Karpas-422 (cell line): ENCODE measurements around the gene PARP9. TPM values are rescaled to one million over a fixed set of nuclear protein-coding genes. Genes with fewer than 3 reads are reported as not detected.

Experiments
- DNase-seq: peaks from one replicate; pipeline ENCODE4 v3.0.0-alpha.2; 2015
- H2AFZ ChIP-seq: fragments of 200-600 bp; sonication (generic); 2 replicates; pipeline ENCODE4 v1.6.1; 2014; ENCODE audit warnings: antibody characterized with exemption, low read length, mixed read lengths
- H3K27ac ChIP-seq: fragments of 200-600 bp; sonication (generic); 2 replicates; pipeline ENCODE4 v1.5.1; 2014; ENCODE audit warnings: mild to moderate bottlenecking, low read length, moderate library complexity
- H3K27me3 ChIP-seq: fragments of 200-600 bp; sonication (generic); 2 replicates; pipeline ENCODE4 v1.6.1; 2014; ENCODE audit warnings: low read length, mixed read lengths
- H3K36me3 ChIP-seq: fragments of 200-600 bp; sonication (generic); 2 replicates; pipeline ENCODE4 v1.6.1; 2014; ENCODE audit warnings: low read length, mixed read lengths; ENCODE audit not compliant: insufficient read depth
- H3K4me1 ChIP-seq: fragments of 200-600 bp; sonication (generic); 2 replicates; pipeline ENCODE4 v1.6.1; 2014; ENCODE audit warnings: mild to moderate bottlenecking, low read length, mixed read lengths
- H3K4me2 ChIP-seq: fragments of 200-600 bp; sonication (generic); 2 replicates; pipeline ENCODE4 v1.6.1; 2014; ENCODE audit warnings: low read length, low read depth, mild to moderate bottlenecking; ENCODE audit not compliant: poor library complexity, severe bottlenecking
- H3K4me3 ChIP-seq: fragments of 200-600 bp; sonication (generic); 2 replicates; pipeline ENCODE4 v1.5.1; 2014; ENCODE audit warnings: mild to moderate bottlenecking, antibody characterized with exemption, low read length, mixed read lengths
- H3K79me2 ChIP-seq: fragments of 200-600 bp; sonication (generic); 2 replicates; pipeline ENCODE4 v1.6.1; 2014; ENCODE audit warnings: mild to moderate bottlenecking, low read length, mixed read lengths
- H3K9ac ChIP-seq: fragments of 200-600 bp; sonication (generic); 2 replicates; pipeline ENCODE4 v1.6.0; 2014; ENCODE audit warnings: low read length
- H3K9me2 ChIP-seq: fragments of 200-600 bp; sonication (generic), shearing (Covaris generic); replicated peaks from 2 replicates; pipeline ENCODE4 v1.6.0; 2014; ENCODE audit warnings: mild to moderate bottlenecking, low read length, moderate library complexity; ENCODE audit not compliant: insufficient read depth
- H3K9me3 ChIP-seq: fragments of 300-700, 200-600 bp; sonication (generic); 2 replicates; pipeline ENCODE4 v1.6.1; 2014; ENCODE audit warnings: low read length, mixed read lengths
- H4K20me1 ChIP-seq: fragments of 200-600 bp; sonication (generic); 2 replicates; pipeline ENCODE4 v1.6.1; 2014; ENCODE audit warnings: mild to moderate bottlenecking, antibody characterized with exemption, low read length, low read depth; ENCODE audit not compliant: insufficient read depth
- total RNA-seq: library from RNA; depleted of rRNA; stranded (reverse); fragments of >200 nt; shearing (Covaris generic); gene quantifications from 2 replicates; pipeline ENCODE4 v1.2.3, GENCODE V29; 2014; ENCODE audit warnings: low replicate concordance

Gene PARP9
- total RNA-seq, 1 experiment from 2014 or later = 24.4 TPM

DNA sequence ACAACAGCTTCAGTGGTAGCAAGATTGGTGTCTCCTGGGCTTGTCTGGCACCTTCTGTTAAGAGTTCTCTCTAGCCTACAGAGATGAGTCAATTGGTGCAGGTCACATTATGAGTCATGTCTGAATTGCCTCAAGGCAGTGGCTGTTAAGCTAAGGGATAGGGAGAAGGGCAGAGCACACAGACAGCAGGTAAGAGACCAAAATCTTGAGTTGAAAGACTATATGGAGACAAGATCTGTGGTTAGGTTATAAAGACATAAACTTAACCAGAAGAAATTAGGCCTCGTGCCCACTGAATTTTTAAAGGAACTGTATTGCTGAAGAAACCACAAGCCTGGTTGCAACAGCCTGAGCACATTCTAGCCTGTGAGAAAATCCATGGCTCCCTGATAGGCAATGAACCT is 30.2 kb downstream of the PARP9 start:
- Histone ChIP-seq H3K9ac (no peak overlapping the region), H3K36me3 (peaks cover 14% of the 10 kb centered on the region; the same call in 1 of the 2 replicates), H3K4me3 (no peak overlapping the region), H3K27ac (no peak overlapping the region), H3K4me2 (no peak overlapping the region), H3K79me2 (no peaks in the 10 kb centered on the region), H3K27me3 (no peaks in the 10 kb centered on the region), H3K9me2 (no peaks in the 10 kb centered on the region), H4K20me1 (no peaks in the 10 kb centered on the region), H3K4me1 (peaks cover 17% of the 10 kb centered on the region), H2AFZ (no peak overlapping the region), H3K9me3 (no peaks in the 10 kb centered on the region)
- no peak for DNase-seq

DNA sequence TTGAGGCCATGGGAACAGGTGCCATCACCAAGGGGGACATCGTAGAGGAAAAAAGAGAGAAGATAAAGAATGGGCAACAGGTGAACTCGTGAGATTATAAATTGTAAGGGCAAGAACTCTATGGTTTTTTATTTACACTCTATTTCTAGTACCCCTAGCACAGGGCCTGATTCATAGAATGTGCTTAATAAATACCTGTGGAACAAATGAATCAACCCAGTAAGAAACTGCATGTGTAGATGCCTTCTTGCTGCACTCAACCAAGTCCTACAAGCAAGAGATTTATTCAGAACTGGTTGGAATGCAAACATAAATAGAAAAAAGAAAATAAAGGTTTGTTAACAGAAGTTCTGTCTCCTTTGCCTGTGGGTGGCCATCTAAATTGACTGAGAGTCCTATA is 30.6 kb downstream of the PARP9 start:
- Histone ChIP-seq H3K4me1 (peaks cover 17% of the 10 kb centered on the region), H3K4me2 (no peak overlapping the region), H4K20me1 (no peaks in the 10 kb centered on the region), H3K36me3 (peaks cover 12% of the 10 kb centered on the region; the same call in 1 of the 2 replicates), H3K9me2 (no peaks in the 10 kb centered on the region), H3K27me3 (no peaks in the 10 kb centered on the region), H3K27ac (no peak overlapping the region), H3K4me3 (no peak overlapping the region), H2AFZ (no peak overlapping the region), H3K79me2 (no peaks in the 10 kb centered on the region), H3K9ac (no peak overlapping the region), H3K9me3 (no peaks in the 10 kb centered on the region)
- no peak for DNase-seq

DNA sequence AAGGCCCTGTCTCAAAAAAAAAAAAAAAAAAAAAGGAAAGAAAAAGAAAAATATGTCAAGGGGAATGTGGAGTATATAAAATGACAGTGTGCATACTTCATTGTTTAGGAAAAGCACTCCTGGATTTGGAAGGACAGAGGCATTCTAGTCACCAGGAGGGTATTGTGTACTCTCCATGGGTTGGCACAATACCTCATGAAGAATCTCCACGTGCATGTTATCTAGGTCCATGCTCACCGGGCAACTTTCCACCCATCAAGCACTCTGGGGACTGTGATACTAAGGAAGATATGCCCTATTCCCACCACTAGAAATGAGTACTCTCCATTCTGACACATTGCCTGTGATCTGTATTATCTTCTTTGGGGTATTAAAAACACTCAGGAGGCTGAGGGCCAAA is 33.9 kb downstream of the PARP9 start:
- Histone ChIP-seq H3K4me3 (no peak overlapping the region), H2AFZ (no peak overlapping the region), H3K27ac (no peak overlapping the region), H3K79me2 (no peaks in the 10 kb centered on the region), H3K27me3 (no peaks in the 10 kb centered on the region), H3K9ac (no peak overlapping the region), H3K4me1 (no peaks in the 10 kb centered on the region), H3K36me3 (peaks cover 5% of the 10 kb centered on the region; the same call in 1 of the 2 replicates), H3K4me2 (no peak overlapping the region), H3K9me2 (no peaks in the 10 kb centered on the region), H4K20me1 (no peaks in the 10 kb centered on the region), H3K9me3 (no peaks in the 10 kb centered on the region)
- no peak for DNase-seq

DNA sequence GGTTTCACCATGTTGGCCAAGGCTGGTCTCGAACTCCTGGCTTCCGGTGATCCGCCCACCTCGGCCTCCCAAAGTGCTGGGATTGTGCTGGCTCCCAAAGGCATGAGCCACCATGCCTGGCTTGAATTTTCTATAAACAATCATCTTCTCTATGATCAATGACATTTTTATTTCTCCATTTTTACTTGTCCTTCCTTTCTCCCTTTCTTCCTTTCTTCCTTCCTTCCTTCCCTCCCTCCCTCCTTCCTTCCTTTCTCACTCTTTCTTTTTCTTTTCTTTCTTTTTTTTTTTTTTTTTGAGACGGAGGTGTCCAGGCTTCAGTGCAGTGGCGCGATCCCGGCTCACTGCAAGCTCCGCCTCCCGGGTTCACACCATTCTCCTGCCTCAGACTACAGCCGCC is 40.8 kb downstream of the PARP9 start:
- Histone ChIP-seq H3K4me1 (peaks cover 10% of the 10 kb centered on the region), H3K9me3 (no peaks in the 10 kb centered on the region), H3K27me3 (no peaks in the 10 kb centered on the region), H4K20me1 (no peaks in the 10 kb centered on the region), H3K36me3 (no peaks in the 10 kb centered on the region), H3K4me3 (no peak overlapping the region), H3K9me2 (no peaks in the 10 kb centered on the region), H2AFZ (no peak overlapping the region), H3K9ac (no peak overlapping the region), H3K27ac (no peak overlapping the region), H3K79me2 (no peaks in the 10 kb centered on the region), H3K4me2 (no peak overlapping the region)
- DNase-seq = no peak

DNA sequence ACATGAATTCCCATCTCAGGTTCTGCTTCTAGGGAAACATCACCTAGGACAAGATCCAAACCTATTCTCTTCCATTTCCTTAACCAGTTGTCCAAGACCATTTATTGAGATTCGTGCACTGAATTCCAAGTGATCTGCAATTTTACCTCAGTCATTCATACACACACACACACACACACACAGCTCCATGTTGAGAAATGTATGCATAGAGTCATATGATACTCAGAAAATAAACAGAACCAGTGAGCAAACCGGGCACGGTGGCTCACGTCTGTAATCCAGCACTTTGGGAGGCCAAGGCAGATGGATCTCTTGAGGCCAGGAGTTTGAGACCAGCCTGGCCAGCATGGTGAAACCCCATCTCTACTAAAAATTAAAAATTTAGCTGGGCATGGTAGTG is 43.2 kb downstream of the PARP9 start:
- no peak for DNase-seq
- Histone ChIP-seq H3K9me3 (no peaks in the 10 kb centered on the region), H3K27ac (no peak overlapping the region), H3K79me2 (no peaks in the 10 kb centered on the region), H3K9ac (no peak overlapping the region), H2AFZ (no peak overlapping the region), H3K27me3 (no peaks in the 10 kb centered on the region), H3K4me2 (no peak overlapping the region), H3K4me3 (no peak overlapping the region), H3K4me1 (peaks cover 10% of the 10 kb centered on the region), H4K20me1 (no peaks in the 10 kb centered on the region), H3K9me2 (no peaks in the 10 kb centered on the region), H3K36me3 (no peaks in the 10 kb centered on the region)

DNA sequence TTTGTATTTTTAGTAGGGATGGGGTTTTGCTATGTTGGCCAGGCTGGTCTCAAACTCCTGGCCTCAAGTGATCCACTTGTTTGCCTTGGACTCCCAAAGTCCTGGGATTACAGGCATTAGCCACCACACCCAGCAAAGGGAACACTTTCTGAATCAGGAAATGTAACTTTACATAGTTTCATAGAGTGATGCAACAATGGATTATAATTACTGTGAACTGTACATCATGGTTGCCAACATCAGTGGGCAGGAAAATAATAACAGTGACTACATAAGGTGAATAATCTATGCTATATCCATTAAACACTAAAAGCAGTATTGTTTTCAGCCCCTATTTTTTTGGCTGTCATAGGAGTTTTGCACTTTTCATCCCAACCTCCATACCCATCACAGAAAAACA is 44.4 kb downstream of the PARP9 start:
- H3K27me3 ChIP-seq = no peaks in the 10 kb centered on the region
- 0 out of 2 replicates have a peak overlapping the region, but pooled peaks have one; percentile 48 for H2AFZ ChIP-seq
- DNase-seq = no peak
- no peak overlapping the region for H3K27ac ChIP-seq
- H3K4me1 ChIP-seq = peaks cover 13% of the 10 kb centered on the region
- no peak overlapping the region for H3K9ac ChIP-seq
- H3K79me2 ChIP-seq = no peaks in the 10 kb centered on the region
- no peaks in the 10 kb centered on the region for H3K9me3 ChIP-seq
- no peak overlapping the region for H3K4me3 ChIP-seq
- no peak overlapping the region for H3K4me2 ChIP-seq
- H4K20me1 ChIP-seq = no peaks in the 10 kb centered on the region
- no peaks in the 10 kb centered on the region for H3K9me2 ChIP-seq
- H3K36me3 ChIP-seq = no peaks in the 10 kb centered on the region

DNA sequence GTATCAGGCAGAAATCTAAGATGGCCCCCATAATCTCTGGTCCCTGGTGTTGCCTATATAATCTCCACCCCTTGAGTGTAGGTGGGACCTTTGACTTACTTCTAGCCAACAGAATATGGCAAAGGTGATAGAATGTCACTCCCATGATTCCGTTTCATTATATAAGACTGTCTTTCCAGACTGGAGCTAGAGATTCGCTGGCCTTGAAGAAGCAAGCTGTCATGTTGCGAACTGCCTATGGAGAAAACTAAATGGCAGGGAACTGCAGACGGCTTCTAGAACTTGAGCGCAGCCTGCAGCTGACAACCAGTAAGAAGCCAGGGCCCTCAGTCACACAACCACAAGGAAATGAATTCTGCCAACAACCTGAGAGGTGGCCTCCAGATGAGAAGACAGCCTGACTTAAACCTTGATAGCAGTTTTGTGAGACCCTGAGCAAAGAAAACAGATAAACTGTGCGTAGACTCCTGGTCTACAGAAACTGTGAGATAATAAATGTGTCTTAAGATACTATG is 47.2 kb downstream of the PARP9 start:
- Histone ChIP-seq H3K27ac (no peak overlapping the region), H3K9me2 (no peaks in the 10 kb centered on the region), H3K4me3 (no peak overlapping the region), H4K20me1 (peaks cover 21% of the 10 kb centered on the region), H3K79me2 (peaks cover 23% of the 10 kb centered on the region), H3K4me1 (peaks cover 26% of the 10 kb centered on the region), H2AFZ (peak overlapping the region; percentile 56; the same call in 1 of the 2 replicates), H3K27me3 (no peaks in the 10 kb centered on the region), H3K9ac (no peak overlapping the region), H3K36me3 (peaks cover 10% of the 10 kb centered on the region; the same call in 1 of the 2 replicates), H3K4me2 (no peak overlapping the region), H3K9me3 (no peaks in the 10 kb centered on the region)
- no peak for DNase-seq

DNA sequence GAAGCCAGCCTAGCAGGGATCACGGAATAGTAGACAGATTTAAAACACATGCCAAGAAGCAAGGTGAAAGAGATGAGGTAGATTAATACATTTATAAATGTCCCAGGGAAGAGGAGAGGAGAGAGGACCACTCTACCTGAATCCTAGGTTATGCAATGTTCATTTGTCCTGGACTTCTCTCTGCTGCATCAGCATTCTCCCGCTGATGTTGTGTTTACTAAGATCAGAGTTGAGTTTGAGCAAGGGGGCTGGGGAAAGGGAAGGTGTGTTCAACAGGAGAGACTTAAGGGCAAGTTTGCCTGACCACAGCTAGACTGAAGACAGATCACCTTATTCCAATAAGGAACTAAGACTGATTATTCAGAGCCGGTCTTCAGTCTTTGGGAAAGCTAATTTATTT is 48.2 kb downstream of the PARP9 start:
- no peak overlapping the region for H3K4me3 ChIP-seq
- H3K36me3 ChIP-seq = peaks cover 18% of the 10 kb centered on the region; the same call in 1 of the 2 replicates
- H3K4me1 ChIP-seq = peaks cover 26% of the 10 kb centered on the region
- no peaks in the 10 kb centered on the region for H3K9me3 ChIP-seq
- H2AFZ ChIP-seq = peak overlapping the region; percentile 56
- no peaks in the 10 kb centered on the region for H3K27me3 ChIP-seq
- H3K9ac ChIP-seq = no peak overlapping the region
- no peaks in the 10 kb centered on the region for H3K9me2 ChIP-seq
- no peak for DNase-seq
- H4K20me1 ChIP-seq = peaks cover 31% of the 10 kb centered on the region
- no peak overlapping the region for H3K4me2 ChIP-seq
- H3K79me2 ChIP-seq = peaks cover 33% of the 10 kb centered on the region
- no peak overlapping the region for H3K27ac ChIP-seq
